ENCODE measurements around the gene TACO1.

TACO1 gene

DNA sequence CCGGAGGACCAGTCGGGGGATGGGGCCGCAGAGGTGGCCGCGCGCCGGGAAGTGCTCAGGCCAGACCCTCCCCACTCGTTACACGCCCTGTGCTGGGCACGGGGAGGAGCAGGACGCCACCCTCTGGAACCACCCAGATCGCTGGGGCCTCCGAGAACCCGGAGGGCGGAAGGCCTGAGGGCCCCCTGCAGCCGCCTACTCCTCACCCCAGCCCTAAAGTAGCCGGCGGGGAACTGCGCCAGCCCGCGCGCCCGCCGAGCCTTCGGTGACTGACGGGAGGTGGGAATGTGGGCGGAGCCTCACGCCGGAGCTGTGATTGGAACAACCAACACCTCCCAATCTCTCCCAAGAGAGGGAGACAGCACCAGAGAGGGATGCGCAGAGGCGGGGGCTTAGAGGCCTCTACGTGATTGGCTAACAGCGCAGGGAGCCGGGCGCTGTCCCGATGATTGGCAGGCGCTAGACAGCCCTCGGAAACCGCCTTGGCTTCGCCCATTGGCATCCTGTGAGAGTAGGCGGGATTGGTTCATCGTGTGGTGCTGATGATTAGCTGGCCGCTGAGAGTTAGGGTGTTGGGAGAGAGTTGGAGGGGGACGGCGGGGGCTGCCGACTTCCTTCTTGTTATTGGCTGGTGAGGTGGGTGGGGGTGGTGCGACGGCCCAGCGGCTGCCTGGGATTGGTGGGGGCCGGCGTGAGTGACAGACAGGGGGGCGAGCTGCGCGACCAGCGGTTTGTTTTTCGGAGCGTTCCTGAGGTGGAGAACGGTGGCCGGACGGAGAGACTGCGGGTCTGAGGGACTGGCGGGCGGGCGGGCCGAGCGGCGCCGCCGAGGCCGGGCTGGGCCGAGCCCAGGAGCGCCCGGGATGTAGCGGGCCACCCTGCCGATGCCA, 21.2 kb downstream of the TACO1 start, which contains the start of gene MAP3K3:
Gene MAP3K3, plus strand, starts transcription at position 734 of the 890 bp plus-strand sequence. CDS start 343 bp downstream, outside the sequence.
- TF ChIP-seq ZFX (IDR thresholded peaks at IDR 0.05; ENCODE audit: borderline replicate concordance), result no peak
- 0 out of 2 replicates have a peak, but pooled peaks have one; percentile 20 for TF ChIP-seq CTCF (IDR thresholded peaks at IDR 0.05)
- peak within 1 kb of the TSS; percentile 80 for H3K27ac ChIP-seq

DNA sequence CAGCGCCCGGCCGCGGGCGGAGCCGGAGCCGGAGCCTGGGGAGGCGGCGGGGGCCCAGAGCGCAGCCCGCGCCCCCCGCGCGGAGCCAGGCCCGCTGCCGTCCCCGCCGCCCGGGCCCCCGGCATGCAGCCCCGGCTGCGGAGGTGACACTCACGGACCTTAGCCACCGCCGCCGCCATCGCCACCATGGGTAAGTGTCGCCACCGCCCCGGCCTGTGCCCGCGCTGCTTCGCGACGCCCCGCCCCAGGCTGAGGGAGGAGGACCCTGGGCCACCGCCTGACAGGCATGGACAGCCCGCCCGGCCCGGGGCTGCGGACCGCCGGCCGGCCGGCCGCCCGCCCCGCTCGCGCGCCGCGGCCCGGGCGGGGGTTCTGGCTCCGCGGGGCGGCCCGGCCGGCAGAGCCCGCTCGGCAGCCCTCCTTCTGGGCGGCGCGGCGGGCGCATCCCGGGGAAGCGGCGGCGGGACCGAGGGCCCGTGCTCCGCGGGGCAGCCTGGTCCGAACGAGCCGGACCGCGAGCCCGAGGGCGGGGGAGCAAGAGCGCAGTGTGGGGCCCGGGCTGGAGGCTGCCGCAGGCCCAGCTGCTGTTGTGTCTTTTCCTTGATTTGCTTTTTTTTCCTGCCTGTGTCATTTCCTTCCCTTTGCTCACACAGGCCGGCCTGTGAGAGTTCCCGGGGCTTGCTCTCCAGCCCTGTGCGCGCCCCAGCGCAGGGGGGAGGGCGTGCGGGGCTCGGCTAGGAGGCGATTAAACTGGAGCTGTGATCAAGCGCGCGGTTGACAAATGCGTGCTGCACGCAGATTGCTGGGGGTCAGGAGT, 22.1 kb downstream of the TACO1 start:
- TF ChIP-seq ZFX (IDR thresholded peaks at IDR 0.05; ENCODE audit: borderline replicate concordance) (no peak), CTCF (IDR thresholded peaks at IDR 0.05) (no peak)
- peak overlapping the region; percentile 80 for H3K27ac ChIP-seq

DNA sequence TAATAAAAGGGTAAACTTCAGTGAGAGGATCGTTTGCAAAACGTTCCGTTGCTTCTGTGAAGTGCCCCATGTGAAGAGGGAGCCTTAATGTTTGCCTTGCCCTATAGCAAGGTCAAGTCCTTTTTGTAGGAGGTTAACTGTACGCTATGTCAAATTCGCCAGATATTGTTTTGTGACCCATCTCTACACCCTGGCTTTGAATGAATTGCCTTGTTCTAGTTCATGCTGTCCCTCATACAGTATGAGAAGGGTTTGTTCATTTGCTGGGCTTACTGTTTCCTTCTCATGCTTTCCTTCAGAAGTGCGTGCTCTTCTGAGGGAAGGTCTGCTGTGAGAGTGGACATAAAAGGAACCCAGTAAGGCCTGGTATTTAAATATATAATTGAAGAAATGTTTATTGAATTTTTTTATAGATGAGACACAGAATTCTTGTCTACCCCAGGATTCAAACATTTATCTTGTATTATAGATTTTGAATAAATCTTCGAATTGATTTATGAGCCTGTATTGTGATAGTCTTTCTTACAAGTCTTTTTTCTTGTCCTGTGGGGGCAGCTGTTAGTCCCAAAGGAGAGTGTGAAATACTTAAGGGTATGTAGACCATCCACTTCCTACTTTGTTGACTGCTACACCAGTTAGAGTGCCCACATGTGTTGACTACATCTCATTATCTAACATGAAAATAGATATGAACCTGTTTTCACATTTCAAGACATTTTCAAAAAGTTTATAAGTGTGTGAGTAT, 23.3 kb downstream of the TACO1 start:
- TF ChIP-seq ZFX (IDR thresholded peaks at IDR 0.05; ENCODE audit: borderline replicate concordance) (no peak), CTCF (IDR thresholded peaks at IDR 0.05) (no peak)
- H3K27ac ChIP-seq, result no peak overlapping the region

DNA sequence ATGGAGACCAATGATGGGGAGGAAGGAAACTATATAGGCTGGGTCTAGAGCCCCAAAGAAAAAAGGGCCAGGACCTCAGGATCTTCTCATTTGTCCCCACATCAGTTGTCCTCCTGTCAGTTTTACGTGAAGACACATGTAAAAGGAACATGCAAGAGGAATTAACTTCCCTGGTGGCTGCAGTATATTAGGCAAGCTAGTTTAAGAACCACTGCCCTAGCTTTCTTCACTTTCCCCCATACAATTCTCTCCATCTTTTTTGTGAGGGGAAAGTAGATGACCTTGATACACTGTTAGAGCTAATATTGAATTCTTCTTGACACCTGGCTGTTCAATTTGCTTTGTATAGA, 23.8 kb downstream of the TACO1 start:
- H3K27ac ChIP-seq, result no peak overlapping the region

GRCh38 chr17:63626551-63627180, 26.0 kb downstream of the TACO1 start:
- no peak for TF ChIP-seq CTCF (IDR thresholded peaks at IDR 0.05)
- TF ChIP-seq ZFX (IDR thresholded peaks at IDR 0.05; ENCODE audit: borderline replicate concordance), result no peak
- no peak overlapping the region for H3K27ac ChIP-seq

More for the DNA sequence above, 23.8 kb downstream of the TACO1 start:
- TF ChIP-seq CTCF (IDR thresholded peaks at IDR 0.05), result no peak
- no peak for TF ChIP-seq ZFX (IDR thresholded peaks at IDR 0.05; ENCODE audit: borderline replicate concordance)

GRCh38 chr17:63629627-63630026, 28.9 kb downstream of the TACO1 start:
- TF ChIP-seq ZFX (IDR thresholded peaks at IDR 0.05; ENCODE audit: borderline replicate concordance) (no peak), CTCF (IDR thresholded peaks at IDR 0.05) (no peak)
- no peak overlapping the region for H3K27ac ChIP-seq

All from 22Rv1 (cell line).